Nephron (organoid): ENCODE measurements around the gene ANP32A.

ENCODE experiments used
- H3K27ac Mint-ChIP-seq, 3 experiments: 2 replicates each; pipeline ENCODE4 v1.8.0; 2020; ENCODE audit warnings: mixed read lengths in 3 of 3, mild to moderate bottlenecking in 2 of 3, moderate library complexity in 1 of 3
- H3K27me3 Mint-ChIP-seq: 2 replicates; pipeline ENCODE4 v1.8.0; 2021; ENCODE audit warnings: low read depth, mild to moderate bottlenecking, moderate library complexity, mixed read lengths
- H3K36me3 Mint-ChIP-seq: 2 replicates; pipeline ENCODE4 v1.8.0; 2020; ENCODE audit warnings: low read depth, mixed read lengths
- H3K4me1 Mint-ChIP-seq: 2 replicates; pipeline ENCODE4 v1.8.0; 2020; ENCODE audit warnings: mixed read lengths
- H3K4me3 Mint-ChIP-seq, 3 experiments: 2 replicates each; pipeline ENCODE4 v1.8.0; 2020; ENCODE audit warnings: mild to moderate bottlenecking in 3 of 3, mixed read lengths in 3 of 3, moderate library complexity in 2 of 3
- H3K9me3 Mint-ChIP-seq: 2 replicates; pipeline ENCODE4 v1.8.0; 2020; ENCODE audit warnings: mixed read lengths
- TF ChIP-seq, protein P1 (sequence below), 3 experiments: fragments of 200-600 bp; sonication (generic); IDR thresholded peaks; one replicate each; pipeline ENCODE4 v1.5.0; 2021; ENCODE audit warnings: antibody characterized with exemption in 3 of 3; ENCODE audit not compliant: unreplicated experiment in 3 of 3

The ANP32A gene

DNA sequence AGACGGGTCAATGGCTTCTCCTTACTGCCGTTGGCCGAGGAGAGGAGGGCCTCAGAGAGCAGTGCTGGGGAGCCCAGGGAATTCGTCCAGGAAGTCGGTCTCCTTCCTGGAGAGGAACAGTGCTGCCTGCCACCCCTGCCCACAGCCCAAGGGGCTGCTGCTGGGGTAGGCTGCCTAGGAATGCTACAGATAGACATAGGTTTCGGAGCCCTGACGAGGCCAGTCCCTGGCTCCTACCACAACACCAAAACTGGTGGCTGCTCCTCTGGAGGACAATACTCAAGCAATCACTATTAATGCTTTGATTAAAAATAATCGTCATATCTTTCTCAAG lies 30.5 kb downstream of the ANP32A start:
- Mint-ChIP-seq H3K27me3 (no peaks in the 10 kb centered on the region), H3K36me3 (peaks cover 53% of the 10 kb centered on the region), H3K9me3 (no peaks in the 10 kb centered on the region), H3K27ac (peak overlapping the region in 2 of 3 experiments; percentile 22 to 59), H3K4me3 (no peak overlapping the region), H3K4me1 (peaks cover 61% of the 10 kb centered on the region)
- TF ChIP-seq, protein P1, sequence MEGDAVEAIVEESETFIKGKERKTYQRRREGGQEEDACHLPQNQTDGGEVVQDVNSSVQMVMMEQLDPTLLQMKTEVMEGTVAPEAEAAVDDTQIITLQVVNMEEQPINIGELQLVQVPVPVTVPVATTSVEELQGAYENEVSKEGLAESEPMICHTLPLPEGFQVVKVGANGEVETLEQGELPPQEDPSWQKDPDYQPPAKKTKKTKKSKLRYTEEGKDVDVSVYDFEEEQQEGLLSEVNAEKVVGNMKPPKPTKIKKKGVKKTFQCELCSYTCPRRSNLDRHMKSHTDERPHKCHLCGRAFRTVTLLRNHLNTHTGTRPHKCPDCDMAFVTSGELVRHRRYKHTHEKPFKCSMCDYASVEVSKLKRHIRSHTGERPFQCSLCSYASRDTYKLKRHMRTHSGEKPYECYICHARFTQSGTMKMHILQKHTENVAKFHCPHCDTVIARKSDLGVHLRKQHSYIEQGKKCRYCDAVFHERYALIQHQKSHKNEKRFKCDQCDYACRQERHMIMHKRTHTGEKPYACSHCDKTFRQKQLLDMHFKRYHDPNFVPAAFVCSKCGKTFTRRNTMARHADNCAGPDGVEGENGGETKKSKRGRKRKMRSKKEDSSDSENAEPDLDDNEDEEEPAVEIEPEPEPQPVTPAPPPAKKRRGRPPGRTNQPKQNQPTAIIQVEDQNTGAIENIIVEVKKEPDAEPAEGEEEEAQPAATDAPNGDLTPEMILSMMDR (IDR thresholded peaks at IDR 0.05; ENCODE audit: unreplicated experiment in 3 of 3) = no peak

DNA sequence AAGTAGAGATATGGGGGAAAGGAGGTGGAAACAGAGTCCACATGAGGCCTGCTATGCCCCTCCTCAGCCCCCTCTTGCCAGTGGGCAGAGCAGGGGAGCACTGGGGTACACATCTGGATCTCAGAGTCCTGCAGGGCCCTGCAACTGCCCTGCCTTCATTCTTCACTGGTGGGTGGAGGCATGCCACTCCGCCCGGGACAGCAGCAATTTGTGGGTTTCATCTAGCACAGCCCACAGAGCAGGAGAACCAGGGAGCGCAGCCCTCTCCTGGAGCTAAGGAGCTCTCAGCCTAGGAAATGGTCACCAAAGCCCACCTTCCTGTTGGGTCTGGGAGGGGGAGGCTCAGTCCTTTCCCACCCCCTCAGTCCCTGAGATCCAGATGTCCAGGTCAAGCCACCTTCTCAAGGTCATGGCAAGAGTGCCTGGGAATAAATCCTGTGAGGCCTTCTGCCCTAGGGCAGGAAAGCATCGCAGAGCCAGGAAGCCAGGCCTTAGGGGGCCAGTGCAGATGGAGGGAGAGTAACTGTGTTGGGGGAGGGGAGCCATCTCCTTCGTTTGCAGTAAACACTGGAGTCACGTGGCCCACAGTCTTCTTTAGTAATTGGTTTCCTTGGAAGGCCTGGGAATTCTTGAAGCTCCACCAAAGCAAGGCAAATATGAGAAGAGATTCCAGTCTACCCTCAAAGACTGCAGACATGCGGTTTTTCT lies 31.0 kb downstream of the ANP32A start:
- TF ChIP-seq, protein P1 (IDR thresholded peaks at IDR 0.05; ENCODE audit: unreplicated experiment in 3 of 3) = no peak
- Mint-ChIP-seq H3K36me3 (peaks cover 58% of the 10 kb centered on the region), H3K27me3 (no peaks in the 10 kb centered on the region), H3K9me3 (no peaks in the 10 kb centered on the region), H3K4me1 (peaks cover 56% of the 10 kb centered on the region), H3K4me3 (no peak overlapping the region), H3K27ac (peak overlapping the region in 2 of 3 experiments; percentile 22 to 59)

DNA sequence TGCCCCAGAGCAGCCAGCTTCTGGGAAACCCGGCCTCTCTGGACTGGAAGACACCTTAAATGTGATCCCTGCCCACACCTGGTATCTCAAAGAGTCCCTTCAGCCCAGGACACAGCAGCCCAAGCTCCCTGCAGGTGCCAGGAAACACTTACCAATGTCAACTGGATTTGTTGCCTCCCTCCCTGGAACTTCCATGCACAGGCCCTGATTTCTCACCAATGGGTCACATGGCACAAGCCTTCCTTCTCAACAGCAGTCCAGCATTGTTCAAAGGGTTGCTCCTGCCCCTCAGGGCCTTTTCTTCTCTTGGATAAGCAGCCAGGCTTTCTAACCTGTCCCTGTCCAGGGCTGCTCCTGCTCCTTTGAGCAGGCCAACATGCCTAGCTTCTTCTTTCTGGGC lies 31.6 kb downstream of the ANP32A start:
- TF ChIP-seq, protein P1 (IDR thresholded peaks at IDR 0.05; ENCODE audit: unreplicated experiment in 3 of 3) = no peak
- Mint-ChIP-seq H3K27me3 (no peaks in the 10 kb centered on the region), H3K27ac (peak overlapping the region in 2 of 3 experiments; percentile 15 to 59)

GRCh38 chr15:68788264-68788624 lies 32.5 kb downstream of the ANP32A start:
- TF ChIP-seq, protein P1 (IDR thresholded peaks at IDR 0.05; ENCODE audit: unreplicated experiment in 3 of 3) = no peak
- Mint-ChIP-seq H3K27me3 (no peaks in the 10 kb centered on the region), H3K9me3 (no peaks in the 10 kb centered on the region), H3K27ac (peak overlapping the region in 1 of 3 experiments; percentile 37), H3K4me3 (no peak overlapping the region), H3K4me1 (peaks cover 45% of the 10 kb centered on the region), H3K36me3 (peaks cover 70% of the 10 kb centered on the region)

More for the DNA sequence above, 31.6 kb downstream of the ANP32A start:
- H3K9me3 Mint-ChIP-seq = no peaks in the 10 kb centered on the region
- peaks cover 63% of the 10 kb centered on the region for H3K36me3 Mint-ChIP-seq
- no peak overlapping the region for H3K4me3 Mint-ChIP-seq
- H3K4me1 Mint-ChIP-seq = peaks cover 50% of the 10 kb centered on the region

DNA sequence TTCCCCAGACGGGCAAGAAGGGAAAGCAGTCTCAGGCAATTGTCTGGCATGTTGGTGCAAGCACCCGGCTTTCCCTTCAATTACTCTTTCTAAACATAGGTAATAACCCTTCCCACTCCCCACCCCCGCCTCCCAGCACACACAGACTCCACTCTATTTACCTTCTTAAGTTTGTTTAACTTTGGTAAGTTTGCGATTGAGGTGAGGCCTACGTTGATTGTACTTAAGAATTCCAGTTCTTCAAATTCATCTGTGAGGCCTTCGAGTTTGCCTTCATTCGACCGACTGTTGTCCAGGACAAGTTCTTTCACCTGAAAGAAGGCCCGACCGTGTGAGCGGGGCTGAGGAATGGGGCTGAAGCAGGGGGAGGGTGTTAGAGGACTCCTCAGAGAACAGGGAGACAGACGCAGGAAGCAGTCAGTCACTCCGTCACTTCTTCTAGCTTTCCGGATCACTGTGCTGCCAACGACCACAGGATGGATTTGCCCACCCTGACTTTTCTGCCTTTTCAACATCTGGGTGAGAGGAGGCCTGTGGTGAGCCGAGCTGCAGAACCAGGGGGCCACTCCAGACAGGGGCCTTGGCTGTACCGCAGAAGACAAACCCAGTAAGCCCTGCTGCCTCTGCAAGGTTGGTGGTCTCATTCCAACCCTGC lies 33.0 kb downstream of the ANP32A start:
- Mint-ChIP-seq H3K9me3 (no peaks in the 10 kb centered on the region), H3K4me1 (peaks cover 40% of the 10 kb centered on the region), H3K27ac (peak overlapping the region; percentile 37 to 71 (median 41)), H3K4me3 (no peak overlapping the region), H3K36me3 (peaks cover 70% of the 10 kb centered on the region), H3K27me3 (no peaks in the 10 kb centered on the region)
- TF ChIP-seq, protein P1 (IDR thresholded peaks at IDR 0.05; ENCODE audit: unreplicated experiment in 3 of 3) = no peak

DNA sequence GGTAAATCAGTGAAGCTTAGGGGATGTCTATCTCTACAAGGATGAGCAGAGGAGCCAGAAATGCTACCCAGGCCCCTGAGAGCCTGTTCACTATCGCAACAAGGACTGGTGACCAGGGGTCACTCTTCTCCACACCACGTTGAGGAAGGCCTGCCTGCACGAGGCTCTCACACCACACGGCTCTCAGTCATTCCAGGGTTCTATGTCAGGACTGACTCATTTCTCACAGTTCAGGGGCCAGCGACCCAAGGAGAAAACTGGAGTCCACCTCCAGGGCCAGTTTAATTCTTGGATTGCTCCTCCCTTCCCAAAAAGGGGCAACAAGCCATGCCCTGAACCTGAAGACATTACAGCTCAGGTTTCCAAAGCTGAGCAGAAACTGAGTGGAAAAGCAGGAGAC lies 33.9 kb downstream of the ANP32A start:
- peaks cover 75% of the 10 kb centered on the region for H3K36me3 Mint-ChIP-seq
- no peak overlapping the region for H3K4me3 Mint-ChIP-seq
- H3K4me1 Mint-ChIP-seq = peaks cover 31% of the 10 kb centered on the region
- no peaks in the 10 kb centered on the region for H3K27me3 Mint-ChIP-seq
- TF ChIP-seq, protein P1 (IDR thresholded peaks at IDR 0.05; ENCODE audit: unreplicated experiment in 3 of 3) = no peak
- no peaks in the 10 kb centered on the region for H3K9me3 Mint-ChIP-seq
- no peak overlapping the region for H3K27ac Mint-ChIP-seq
